CD4-positive, alpha-beta T cell (primary cell): ENCODE data around the gene COX10. TPM values are rescaled to one million over a fixed set of nuclear protein-coding genes. Genes with fewer than 3 reads are reported as not detected.

ENCODE experiments used
- ATAC-seq: fragments of 200-7000 bp; cut with Tn5 transposase; one replicate; pipeline ENCODE4 v1.10.0; 2022; ENCODE audit warnings: mild to moderate bottlenecking; ENCODE audit not compliant: poor library complexity
- CTCF ChIA-PET: fragments of 350-600 bp; sonication (Branson Sonifier 250); formaldehyde crosslinking; loops from one replicate; lab custom pipeline; 2021; ENCODE audit warnings: antibody characterized with exemption, inconsistent platforms; lab: Charles Lee
- POLR2A ChIA-PET: fragments of 350-600 bp; sonication (Branson Sonifier 250); formaldehyde crosslinking; loops from one replicate; lab custom pipeline; 2021; ENCODE audit warnings: antibody characterized with exemption, inconsistent platforms; lab: Charles Lee
- DNase-seq, 14 experiments: peaks; one replicate each; pipeline ENCODE4 v3.0.0-alpha.2; 2013 to 2020; ENCODE audit warnings: mixed read lengths in 2 of 14
- H3K27ac ChIP-seq, 2 donors: one replicate each; pipeline versions ENCODE4 v1.5.1 to v1.7.0; 2013; ENCODE audit warnings: low read length in 2 of 2, low read depth in 1 of 2, mild to moderate bottlenecking in 1 of 2
- H3K27me3 ChIP-seq, 2 experiments: 1 replicate in 1 of 2; 2 replicates in 1 of 2; pipeline versions ENCODE4 v1.6.1 to v1.7.0; 2013; ENCODE audit warnings: low read length in 2 of 2, control low read depth in 1 of 2, mild to moderate bottlenecking in 1 of 2, moderate library complexity in 1 of 2; ENCODE audit not compliant: insufficient read depth in 2 of 2, control insufficient read depth in 1 of 2
- H3K36me3 ChIP-seq: one replicate; pipeline ENCODE4 v1.6.1; 2013; ENCODE audit warnings: low read length, control low read depth; ENCODE audit not compliant: insufficient read depth
- H3K4me1 ChIP-seq: one replicate; pipeline ENCODE4 v1.6.1; 2013; ENCODE audit warnings: low read length, control low read depth; ENCODE audit not compliant: insufficient read depth
- H3K4me3 ChIP-seq: one replicate; pipeline ENCODE4 v1.5.1; 2013; ENCODE audit warnings: mild to moderate bottlenecking, low read length, moderate library complexity
- H3K9me3 ChIP-seq, 2 experiments: 1 replicate in 1 of 2; 2 replicates in 1 of 2; pipeline versions ENCODE4 v1.6.1 to v1.7.0; 2013; ENCODE audit warnings: low read length in 2 of 2, mild to moderate bottlenecking in 2 of 2, control low read depth in 1 of 2, moderate library complexity in 1 of 2; ENCODE audit not compliant: control insufficient read depth in 1 of 2, insufficient read depth in 1 of 2
- H3K27ac Mint-ChIP-seq: one replicate; pipeline ENCODE4 v1.8.0; 2020; ENCODE audit warnings: mixed read lengths
- H3K27me3 Mint-ChIP-seq: one replicate; pipeline ENCODE4 v1.8.0; 2021; ENCODE audit warnings: mixed read lengths
- H3K36me3 Mint-ChIP-seq: one replicate; pipeline ENCODE4 v1.8.0; 2021; ENCODE audit warnings: low read depth, mixed read lengths
- H3K4me1 Mint-ChIP-seq: one replicate; pipeline ENCODE4 v1.8.0; 2021; ENCODE audit warnings: low read depth, mixed read lengths
- H3K4me3 Mint-ChIP-seq: one replicate; pipeline ENCODE4 v1.8.0; 2020; ENCODE audit warnings: mild to moderate bottlenecking, mixed read lengths
- H3K9me3 Mint-ChIP-seq: one replicate; pipeline ENCODE4 v1.8.0; 2020; ENCODE audit warnings: mixed read lengths
- CTCF ChIP-seq: fragments of 200-600 bp; IDR thresholded peaks from one replicate; pipeline ENCODE4 v1.8.0; 2022; ENCODE audit warnings: antibody characterized with exemption, mild to moderate bottlenecking
- intact Hi-C, 2 experiments: fragments of 100-400 bp; cut with DNase I in 1 of 2; cut with micrococcal nuclease in 1 of 2; formaldehyde crosslinking; loops; one replicate each; pipeline versions ENCODE4 v1.15.1 to v1.9.0; 2023 to 2025; cut with DNase I, micrococcal nuclease
- total RNA-seq, 174 experiments: library from RNA in 2 of 174; stranded (reverse) in 2 of 174; gene quantifications; one replicate each; pipeline ENCODE4 v1.2.3 and lab custom pipeline; 2021 to 2026

COX10 gene
- total RNA-seq, 2 experiments from 2014 or later = 9.1 to 9.9 TPM

- no peak overlapping the region for H3K4me3 Mint-ChIP-seq
- ATAC-seq (no peak), DNase-seq (no peak)
- H3K36me3 ChIP-seq = no peaks in the 10 kb centered on the region
- ChIA-PET CTCF (no interaction called here), POLR2A (no interaction called here)
- H3K4me1 Mint-ChIP-seq = peaks cover 7% of the 10 kb centered on the region
- no peaks in the 10 kb centered on the region for H3K9me3 ChIP-seq
- no peak overlapping the region for H3K27ac Mint-ChIP-seq
- H3K27me3 Mint-ChIP-seq = no peaks in the 10 kb centered on the region
- no peak for TF ChIP-seq CTCF
- no peaks in the 10 kb centered on the region for H3K27me3 ChIP-seq
- intact Hi-C loops = no loop called here
- no peaks in the 10 kb centered on the region for H3K9me3 Mint-ChIP-seq
- no peaks in the 10 kb centered on the region for H3K4me1 ChIP-seq
- H3K36me3 Mint-ChIP-seq = peaks cover 46% of the 10 kb centered on the region
- no peak overlapping the region for H3K4me3 ChIP-seq
- no peak overlapping the region for H3K27ac ChIP-seq
Observed at GRCh38 chr17:14058051-14058450, 11.3 kb upstream of the COX10 start.

DNA sequence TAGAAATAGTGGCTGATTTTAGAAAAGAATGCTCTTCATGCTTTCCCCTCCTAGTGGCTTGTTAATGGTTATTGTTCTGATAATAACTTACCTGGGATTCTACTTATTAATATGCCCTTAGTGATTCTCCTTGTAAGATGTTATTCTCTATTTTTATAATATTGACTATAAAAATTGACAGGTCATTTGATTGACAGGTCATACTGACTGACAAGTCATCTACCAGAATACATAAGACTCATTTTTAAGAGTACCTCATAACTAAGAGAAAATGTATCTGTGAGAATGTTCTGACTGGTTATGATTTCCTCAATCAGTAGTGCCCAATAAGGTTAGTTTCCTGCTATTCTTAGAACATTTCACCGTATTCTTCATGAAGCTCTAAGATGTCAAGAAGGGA is 8.6 kb upstream of the COX10 start:
- Histone ChIP-seq H3K4me3 (no peak overlapping the region), H3K9me3 (no peaks in the 10 kb centered on the region), H3K27ac (no peak overlapping the region), H3K36me3 (no peaks in the 10 kb centered on the region), H3K4me1 (no peaks in the 10 kb centered on the region), H3K27me3 (no peaks in the 10 kb centered on the region)
- Mint-ChIP-seq H3K9me3 (no peaks in the 10 kb centered on the region), H3K36me3 (peaks cover 56% of the 10 kb centered on the region), H3K4me3 (no peak overlapping the region), H3K27me3 (no peaks in the 10 kb centered on the region), H3K4me1 (peaks cover 16% of the 10 kb centered on the region), H3K27ac (no peak overlapping the region)
- DNase-seq (no peak), ATAC-seq (no peak)
- CTCF ChIA-PET = no interaction called here
- TF ChIP-seq CTCF = no peak
- intact Hi-C loops = loop anchor here in 1 of 2 experiments (10.0 kb wide), 1 partner anchor 1036 kb away; no protein-coding TSS in a partner anchor
- POLR2A ChIA-PET = interaction anchor here (1.2 kb wide), 1 partner anchor 143 kb away, joined by 3 read pairs; no protein-coding TSS in a partner anchor

- Mint-ChIP-seq H3K27ac (no peak overlapping the region), H3K27me3 (no peaks in the 10 kb centered on the region), H3K4me3 (no peak overlapping the region), H3K4me1 (peaks cover 21% of the 10 kb centered on the region), H3K36me3 (peaks cover 53% of the 10 kb centered on the region), H3K9me3 (no peaks in the 10 kb centered on the region)
- Histone ChIP-seq H3K27me3 (no peaks in the 10 kb centered on the region), H3K4me1 (no peaks in the 10 kb centered on the region), H3K4me3 (no peak overlapping the region), H3K27ac (no peak overlapping the region), H3K9me3 (no peaks in the 10 kb centered on the region), H3K36me3 (no peaks in the 10 kb centered on the region)
- intact Hi-C loops = loop anchor here in 1 of 2 experiments (10.0 kb wide), 1 partner anchor 1037 kb away; no protein-coding TSS in a partner anchor
- ChIA-PET CTCF (interaction anchor here (0.9 kb wide), 1 partner anchor 141 kb away, joined by 3 read pairs; no protein-coding TSS in a partner anchor), POLR2A (interaction anchor here (0.8 to 1.2 kb wide), 2 partner anchors 10 to 142 kb away, joined by 3 read pairs; no protein-coding TSS in a partner anchor)
- ATAC-seq (no peak), DNase-seq (no peak)
- TF ChIP-seq CTCF = no peak
Observed at GRCh38 chr17:14061666-14062560, 7.4 kb upstream of the COX10 start.
